Measurements from ENCODE around the gene TPSB2. TPM values are rescaled to one million over a fixed set of nuclear protein-coding genes. Genes with fewer than 3 reads are reported as not detected.

Gene TPSB2
- total and polyA plus RNA-seq, 10 donors = 0.29 to 8.2 (median 1.1) TPM; not detected in 4

- intact Hi-C loops (cut with DNase I; ENCODE audit: low total_unique reads) = no loop called here
- no peaks in the 10 kb centered on the region for H3K9me3 ChIP-seq
- TF ChIP-seq POLR2A (IDR thresholded peaks at IDR 0.05) = no peak
- TF ChIP-seq, protein P1, sequence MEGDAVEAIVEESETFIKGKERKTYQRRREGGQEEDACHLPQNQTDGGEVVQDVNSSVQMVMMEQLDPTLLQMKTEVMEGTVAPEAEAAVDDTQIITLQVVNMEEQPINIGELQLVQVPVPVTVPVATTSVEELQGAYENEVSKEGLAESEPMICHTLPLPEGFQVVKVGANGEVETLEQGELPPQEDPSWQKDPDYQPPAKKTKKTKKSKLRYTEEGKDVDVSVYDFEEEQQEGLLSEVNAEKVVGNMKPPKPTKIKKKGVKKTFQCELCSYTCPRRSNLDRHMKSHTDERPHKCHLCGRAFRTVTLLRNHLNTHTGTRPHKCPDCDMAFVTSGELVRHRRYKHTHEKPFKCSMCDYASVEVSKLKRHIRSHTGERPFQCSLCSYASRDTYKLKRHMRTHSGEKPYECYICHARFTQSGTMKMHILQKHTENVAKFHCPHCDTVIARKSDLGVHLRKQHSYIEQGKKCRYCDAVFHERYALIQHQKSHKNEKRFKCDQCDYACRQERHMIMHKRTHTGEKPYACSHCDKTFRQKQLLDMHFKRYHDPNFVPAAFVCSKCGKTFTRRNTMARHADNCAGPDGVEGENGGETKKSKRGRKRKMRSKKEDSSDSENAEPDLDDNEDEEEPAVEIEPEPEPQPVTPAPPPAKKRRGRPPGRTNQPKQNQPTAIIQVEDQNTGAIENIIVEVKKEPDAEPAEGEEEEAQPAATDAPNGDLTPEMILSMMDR (IDR thresholded peaks at IDR 0.05 in 8 of 11, conservative IDR thresholded peaks at IDR 0.05 in 3 of 11) = no peak
- H3K4me3 ChIP-seq = no peak overlapping the region
- H3K36me3 ChIP-seq = no peaks in the 10 kb centered on the region
- DNase-seq = no peak
- peaks cover 0 to 52% (median 25%) of the 10 kb centered on the region in 7 donors for H3K27me3 ChIP-seq (replicated peaks in 1 of 7)
- H3K27ac ChIP-seq = no peak overlapping the region
- peaks cover 0 to 9% (median 3%) of the 10 kb centered on the region in 6 donors for H3K4me1 ChIP-seq
- WGBS, 5 donors = 82 to 91% (median 89%) methylated on average over 11 to 19 of the region's 19 CpGs
Measured at GRCh38 chr16:1265826-1266225, 35.8 kb upstream of the TPSB2 start.

DNA sequence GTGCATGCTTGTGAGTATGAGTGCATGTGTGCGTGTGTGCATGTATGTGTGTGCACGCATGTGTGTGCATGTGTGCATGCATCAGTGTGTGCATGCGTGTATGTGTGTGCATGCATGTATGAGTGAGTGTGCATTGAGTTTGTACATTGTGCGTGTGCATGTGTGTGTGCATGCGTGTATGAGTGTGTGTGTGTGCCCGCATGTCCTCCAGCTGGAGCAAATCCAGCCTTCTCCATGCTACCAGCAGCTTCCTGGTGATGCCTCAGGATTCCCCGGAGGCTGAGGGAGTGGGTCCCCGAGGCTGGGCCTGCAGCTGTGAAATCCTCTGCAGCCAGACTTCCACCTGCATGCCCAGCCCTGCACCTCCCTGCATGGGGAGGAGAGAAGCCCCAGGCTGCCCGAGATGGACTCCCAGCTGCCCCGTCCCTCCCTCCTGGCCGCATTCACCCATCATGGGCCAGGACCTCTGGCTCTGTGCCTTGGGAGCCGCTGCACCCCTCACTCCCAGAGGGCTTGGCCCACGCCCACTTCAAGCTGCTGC, 35.2 kb upstream of the TPSB2 start:
- Histone ChIP-seq H3K27me3 (replicated peaks in 1 of 7) (peaks cover 0 to 56% (median 31%) of the 10 kb centered on the region in 7 donors), H3K4me1 (peaks cover 0 to 9% (median 3%) of the 10 kb centered on the region in 6 donors), H3K4me3 (no peak overlapping the region), H3K9me3 (no peaks in the 10 kb centered on the region), H3K36me3 (no peaks in the 10 kb centered on the region), H3K27ac (no peak overlapping the region)
- TF ChIP-seq, protein P1 (IDR thresholded peaks at IDR 0.05 in 8 of 11, conservative IDR thresholded peaks at IDR 0.05 in 3 of 11) = no peak
- TF ChIP-seq POLR2A (IDR thresholded peaks at IDR 0.05) (no peak), POLR2AphosphoS5 (IDR thresholded peaks at IDR 0.05) (no peak)
- 68 to 90% (median 83%) methylated on average over 6 to 13 of the region's 13 CpGs for WGBS, 5 donors
- no peak for DNase-seq
- intact Hi-C loops (cut with DNase I; ENCODE audit: low total_unique reads) = no loop called here

DNA sequence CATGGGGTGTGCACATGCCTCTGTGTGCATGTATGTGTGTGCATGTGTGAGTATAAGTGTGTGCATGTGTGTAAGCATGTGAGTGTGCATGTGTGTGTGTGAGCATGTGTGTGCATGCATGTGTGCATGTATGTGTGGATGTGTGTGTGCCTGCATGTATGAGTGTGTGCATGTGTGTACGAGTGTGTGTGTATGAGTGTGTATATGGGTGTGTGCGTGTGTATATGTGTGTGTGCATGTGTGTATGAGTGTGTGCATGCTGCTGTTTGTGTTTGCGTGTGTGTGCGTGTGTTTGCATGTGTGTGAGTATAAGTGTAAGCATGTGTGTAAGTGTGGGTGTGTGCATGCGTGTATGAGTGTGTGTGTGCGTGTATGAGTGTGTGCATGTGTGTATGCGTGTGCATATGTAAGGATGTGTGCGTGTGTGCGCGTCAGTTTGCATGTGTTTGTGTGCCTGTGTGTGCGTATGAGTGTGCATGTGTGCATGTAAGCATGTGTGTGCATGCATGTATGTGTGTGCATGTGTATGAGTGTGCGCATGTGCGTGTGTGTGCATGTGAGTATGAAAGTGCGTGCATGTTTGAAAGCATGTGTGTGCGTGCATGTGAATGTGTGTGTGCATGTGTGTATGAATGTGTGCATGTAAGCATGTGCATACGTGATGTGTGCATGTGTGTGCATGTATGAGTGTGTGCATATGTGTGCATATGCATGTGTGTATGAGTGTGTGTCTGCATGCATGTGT, 34.5 kb upstream of the TPSB2 start:
- peaks cover 0 to 12% (median 4%) of the 10 kb centered on the region in 6 donors for H3K4me1 ChIP-seq
- 76 to 99% (median 95%) methylated on average over 16 of the region's 16 CpGs for WGBS, 5 donors
- no peak overlapping the region for H3K27ac ChIP-seq
- intact Hi-C loops (cut with DNase I; ENCODE audit: low total_unique reads) = no loop called here
- H3K4me3 ChIP-seq = no peak overlapping the region
- DNase-seq = no peak
- H3K9me3 ChIP-seq = no peaks in the 10 kb centered on the region
- TF ChIP-seq POLR2AphosphoS5 (IDR thresholded peaks at IDR 0.05) (no peak), POLR2A (IDR thresholded peaks at IDR 0.05) (no peak)
- TF ChIP-seq, protein P1 (IDR thresholded peaks at IDR 0.05 in 8 of 11, conservative IDR thresholded peaks at IDR 0.05 in 3 of 11) = no peak
- no peaks in the 10 kb centered on the region for H3K36me3 ChIP-seq
- peaks cover 0 to 56% (median 37%) of the 10 kb centered on the region in 7 donors for H3K27me3 ChIP-seq (replicated peaks in 1 of 7)

DNA sequence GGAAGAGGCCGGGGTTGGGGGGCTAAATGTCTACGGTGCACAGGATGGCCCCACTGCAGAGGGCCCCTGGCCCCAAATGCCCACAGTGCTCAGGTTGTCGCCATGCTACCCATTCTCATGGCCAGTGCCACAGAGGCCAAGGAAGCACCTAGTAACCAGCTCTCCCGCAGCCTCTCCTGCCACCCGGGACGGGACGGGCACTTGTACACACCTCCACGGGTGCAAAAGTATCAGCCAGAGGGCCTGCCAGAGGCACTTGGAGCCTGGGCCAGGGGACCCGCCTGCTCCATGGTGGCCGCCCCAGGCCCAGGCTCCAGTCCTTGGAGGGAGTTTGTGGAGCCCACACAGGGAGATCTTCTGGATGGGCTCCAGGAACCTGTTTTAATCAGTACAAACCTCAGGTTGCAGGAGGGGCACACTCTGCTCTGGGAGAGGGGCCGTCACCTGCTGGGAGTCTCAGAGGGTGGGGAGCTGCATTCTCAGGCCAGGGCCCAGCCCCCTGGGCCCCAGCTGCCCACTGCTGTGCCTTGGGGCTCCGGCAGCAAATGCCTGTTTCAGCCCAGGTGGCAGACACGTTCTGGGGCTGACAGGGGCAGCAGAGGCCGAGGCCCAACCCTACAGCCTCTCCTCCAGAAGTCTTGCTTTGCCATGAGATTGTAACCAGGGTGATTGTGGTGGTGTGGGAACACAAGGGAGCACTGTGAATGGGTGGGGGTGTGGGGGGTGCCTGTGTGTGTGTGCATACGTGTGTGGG, 33.8 kb upstream of the TPSB2 start:
- Histone ChIP-seq H3K36me3 (no peaks in the 10 kb centered on the region), H3K9me3 (no peaks in the 10 kb centered on the region), H3K4me1 (peaks cover 0 to 20% (median 9%) of the 10 kb centered on the region in 6 donors), H3K27me3 (replicated peaks in 1 of 7) (peaks cover 0 to 56% (median 45%) of the 10 kb centered on the region in 7 donors), H3K4me3 (no peak overlapping the region), H3K27ac (no peak overlapping the region)
- intact Hi-C loops (cut with DNase I; ENCODE audit: low total_unique reads) = no loop called here
- 78 to 89% (median 82%) methylated on average over 6 to 15 of the region's 15 CpGs for WGBS, 5 donors
- TF ChIP-seq POLR2A (IDR thresholded peaks at IDR 0.05) (no peak), POLR2AphosphoS5 (IDR thresholded peaks at IDR 0.05) (no peak)
- TF ChIP-seq, protein P1 (IDR thresholded peaks at IDR 0.05 in 8 of 11, conservative IDR thresholded peaks at IDR 0.05 in 3 of 11) = no peak
- DNase-seq = no peak
